ENCODE data around the gene SYNJ2.
"Not testable (repeated sequence)": the region's sequence is repeated elsewhere in the genome, so short reads cannot be mapped to it uniquely, and the experiment has no call there.

Gene SYNJ2

DNA sequence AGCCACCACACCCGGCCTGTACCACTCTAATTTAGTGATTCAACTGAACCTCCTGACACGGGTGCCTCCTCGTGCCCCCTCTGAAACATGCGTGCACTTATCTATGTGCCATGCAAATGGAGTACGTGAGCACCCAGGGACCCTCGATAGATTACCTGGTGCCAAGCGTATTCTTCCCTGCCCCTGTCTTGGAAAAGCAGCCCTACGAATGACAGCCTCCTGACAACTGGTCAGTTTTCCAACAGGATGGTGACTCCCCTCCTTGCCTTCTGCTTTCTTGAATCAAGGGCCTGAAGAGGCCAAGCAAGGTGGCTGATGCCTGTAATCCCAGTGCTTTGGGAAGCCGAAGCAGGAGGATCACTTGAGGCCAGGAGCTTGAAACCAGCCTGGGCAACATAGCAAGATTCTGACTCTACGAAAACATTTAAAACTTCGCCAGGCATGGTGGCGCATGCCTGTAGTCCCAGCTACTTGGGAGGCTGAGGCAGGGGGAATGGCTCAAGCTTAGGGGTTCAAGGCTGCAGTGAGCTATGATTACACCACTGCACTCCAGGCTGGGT lies 25.4 kb upstream of the SYNJ2 start:
- no peak for DNase-seq (ENCODE audit: low read depth)

GRCh38 chr6:157959451-157960227 lies 22.0 kb upstream of the SYNJ2 start:
- DNase-seq (ENCODE audit: low read depth), result no peak

DNA sequence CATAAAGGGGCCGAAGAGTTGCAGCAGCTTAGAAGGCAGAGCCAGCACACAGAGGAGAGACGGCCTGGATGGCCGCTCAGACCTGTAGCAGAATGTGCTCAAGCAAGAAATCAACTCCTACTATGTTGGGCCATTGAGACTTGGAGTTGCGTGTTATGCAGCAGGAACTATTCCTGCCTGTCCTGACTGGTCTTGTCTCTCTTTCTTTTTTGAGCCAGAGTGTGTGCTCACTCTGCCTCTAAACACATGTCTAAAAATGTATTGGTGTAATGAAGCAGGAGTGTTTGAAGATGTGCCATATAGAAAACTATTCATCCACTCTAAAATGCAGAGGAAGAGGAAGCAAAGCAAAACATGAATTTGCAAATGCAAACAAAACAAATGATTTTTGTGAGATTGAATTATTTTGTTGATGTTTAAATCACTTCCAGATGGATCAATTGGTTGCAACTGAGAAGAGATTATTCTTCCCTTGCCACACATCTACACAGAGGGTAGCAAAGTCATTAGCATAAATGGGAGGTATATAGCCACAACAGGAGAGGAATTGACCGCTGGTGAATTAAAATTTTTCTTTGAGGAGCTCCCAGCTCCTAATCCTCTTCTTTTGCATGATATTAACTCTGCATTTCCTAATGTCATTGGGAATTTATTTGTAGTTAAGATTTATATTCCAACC lies 20.4 kb upstream of the SYNJ2 start:
- DNase-seq (ENCODE audit: low read depth), result no peak

- DNase-seq (ENCODE audit: low read depth), result no peak
Measured at GRCh38 chr6:157961832-157962575, 19.7 kb upstream of the SYNJ2 start.

GRCh38 chr6:157962601-157963302 lies 18.9 kb upstream of the SYNJ2 start:
- no peak for DNase-seq (ENCODE audit: low read depth)

DNA sequence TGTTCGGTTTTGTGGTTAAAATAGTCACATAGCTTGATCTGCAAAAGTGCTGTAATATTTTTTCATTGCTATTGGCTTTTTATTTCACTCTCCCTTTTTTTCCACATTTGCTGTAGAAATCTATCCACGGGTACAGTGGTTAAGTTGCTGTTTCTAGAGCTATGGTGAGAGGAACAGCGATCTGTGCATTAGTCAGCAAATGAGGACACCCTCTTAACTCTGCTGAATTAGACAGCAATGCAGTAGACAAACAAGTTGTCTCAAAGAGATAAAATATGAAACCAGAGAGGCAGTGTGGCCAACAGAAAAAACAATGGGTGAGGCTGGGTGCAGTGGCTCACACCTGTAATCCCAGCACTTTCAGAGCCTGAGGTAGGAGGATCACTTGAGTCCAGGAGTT lies 17.6 kb upstream of the SYNJ2 start:
- DNase-seq (ENCODE audit: low read depth), result no peak

DNA sequence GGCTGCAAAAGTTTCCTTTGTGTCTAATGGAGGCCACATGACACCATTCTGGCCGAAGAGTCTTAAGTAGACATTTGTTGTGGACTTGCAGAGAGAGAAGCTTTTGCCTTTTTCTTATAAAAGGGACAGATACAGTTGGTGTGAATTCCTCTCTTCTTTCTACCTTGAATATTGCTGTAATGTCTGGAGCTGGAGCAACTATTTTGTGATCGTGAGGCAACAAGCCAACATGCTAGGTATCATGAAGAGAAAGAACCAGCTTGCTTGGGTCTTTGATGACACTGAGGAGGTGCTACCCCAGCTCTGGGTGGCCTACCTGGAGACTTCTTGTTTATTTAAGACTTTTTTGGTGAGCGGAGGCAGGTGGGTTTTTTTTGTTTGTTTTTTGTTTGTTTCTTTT lies 16.3 kb upstream of the SYNJ2 start:
- no peak for DNase-seq (ENCODE audit: low read depth)

DNA sequence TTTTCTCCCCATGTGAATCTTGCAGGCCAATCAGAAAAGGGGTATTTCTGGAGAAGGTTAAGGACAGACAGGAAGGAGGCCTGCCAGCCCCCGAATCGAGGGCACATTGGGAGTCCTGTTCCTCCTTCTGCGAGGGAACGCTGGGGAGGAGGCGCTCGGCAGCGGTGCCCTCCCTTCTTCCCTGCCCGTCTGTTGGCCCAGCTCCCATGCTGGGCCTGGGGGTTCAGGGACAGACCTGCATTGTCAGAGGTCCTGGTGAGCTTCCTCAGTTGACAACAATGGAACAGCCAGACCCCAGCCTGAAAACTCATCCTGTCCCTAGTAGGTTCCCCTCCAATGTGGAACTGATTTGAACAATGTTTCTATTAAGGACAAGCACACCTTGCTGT lies 15.1 kb upstream of the SYNJ2 start:
- DNase-seq (ENCODE audit: low read depth), result no peak

DNA sequence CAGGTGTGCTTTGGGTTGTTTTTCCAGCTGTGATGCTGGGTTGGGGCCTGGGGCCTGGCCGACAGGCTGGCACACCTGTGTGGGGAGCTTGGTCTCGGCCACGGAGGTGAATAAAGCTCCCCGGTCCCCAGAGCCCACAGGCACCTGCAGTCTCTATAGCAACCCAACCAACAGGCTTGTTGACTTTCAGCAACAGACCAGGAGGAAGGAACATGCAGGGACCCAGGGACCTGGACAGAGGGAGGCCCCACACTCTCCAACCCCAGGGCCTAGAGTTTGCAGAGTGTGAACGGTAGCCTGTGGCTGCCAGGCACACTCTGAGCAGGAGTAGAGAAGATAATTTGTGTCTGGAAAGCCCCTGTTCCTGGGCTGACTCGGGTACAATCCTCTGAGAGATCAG lies 14.6 kb upstream of the SYNJ2 start:
- DNase-seq (ENCODE audit: low read depth), result no peak

DNA sequence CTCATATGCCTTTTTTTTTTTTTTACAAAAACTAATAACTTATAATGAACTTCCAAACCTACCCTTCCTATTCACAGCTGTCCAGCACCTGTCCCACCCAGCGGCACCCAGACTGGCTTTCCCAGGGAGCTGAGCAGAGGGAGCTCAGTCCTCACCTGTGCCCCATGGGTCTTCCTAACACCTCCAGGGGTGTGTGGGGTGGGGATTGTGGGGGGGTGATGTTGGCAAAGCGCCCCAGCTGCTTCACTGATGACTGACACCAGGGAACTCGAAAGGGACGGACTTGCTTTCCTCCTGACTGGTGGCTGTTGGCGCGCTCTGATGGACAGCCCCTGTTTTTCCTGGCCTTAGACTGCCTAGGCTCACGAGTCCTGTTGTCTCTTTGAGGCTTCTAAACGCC lies 14.2 kb upstream of the SYNJ2 start:
- no peak for DNase-seq (ENCODE audit: low read depth)

DNA sequence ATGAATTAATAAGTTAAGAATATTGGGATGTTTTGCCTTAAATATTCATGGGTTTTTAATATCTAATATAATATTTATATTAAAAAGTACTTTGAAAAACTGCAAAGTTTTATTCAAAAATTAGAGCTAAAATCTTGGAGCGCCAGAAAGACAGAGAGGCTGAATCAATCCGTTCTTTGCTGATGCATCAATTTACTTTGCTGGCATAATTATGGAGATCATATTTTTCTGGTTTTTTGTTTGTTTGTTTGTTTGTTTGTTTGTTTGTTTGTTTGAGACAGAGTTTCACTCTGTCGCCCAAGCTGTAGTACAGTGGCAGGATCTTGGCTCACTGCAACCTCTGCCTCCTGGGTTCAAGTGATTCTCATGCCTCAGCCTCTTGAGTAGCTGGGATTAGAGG lies 9.5 kb upstream of the SYNJ2 start:
- DNase-seq (ENCODE audit: low read depth), result not testable (repeated sequence)

DNA sequence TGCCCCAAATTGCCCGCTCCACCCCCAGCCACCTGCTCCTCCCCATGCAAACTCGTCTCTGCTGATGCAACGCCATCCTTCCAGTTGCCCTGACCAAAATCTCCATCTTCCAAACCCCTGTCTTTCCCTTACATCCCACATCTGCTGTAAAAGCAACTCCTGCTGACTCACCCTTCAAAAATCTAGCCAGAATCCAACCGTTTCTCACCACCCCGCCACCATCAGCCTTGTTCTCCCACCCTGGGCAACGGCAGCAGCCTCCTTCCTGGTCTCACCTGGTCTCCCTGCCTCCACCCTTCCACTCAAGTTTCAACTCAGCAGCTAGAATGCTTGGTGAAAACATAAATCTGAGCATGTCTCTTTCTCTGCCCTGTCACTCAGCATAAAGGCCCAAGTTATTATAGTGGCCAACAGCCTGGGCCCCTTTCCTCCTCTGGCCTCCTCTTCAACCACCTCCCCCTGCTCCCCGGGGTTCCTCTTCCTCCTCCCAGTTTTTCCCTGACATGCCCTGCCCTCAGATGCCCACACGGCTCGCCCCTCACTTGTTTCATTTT lies 7.2 kb upstream of the SYNJ2 start:
- no peak for DNase-seq (ENCODE audit: low read depth)

- DNase-seq (ENCODE audit: low read depth), result no peak
Measured at GRCh38 chr6:157974967-157975366, 6.7 kb upstream of the SYNJ2 start.

- no peak for DNase-seq (ENCODE audit: low read depth)
Measured at GRCh38 chr6:157975456-157975855, 6.2 kb upstream of the SYNJ2 start.

DNA sequence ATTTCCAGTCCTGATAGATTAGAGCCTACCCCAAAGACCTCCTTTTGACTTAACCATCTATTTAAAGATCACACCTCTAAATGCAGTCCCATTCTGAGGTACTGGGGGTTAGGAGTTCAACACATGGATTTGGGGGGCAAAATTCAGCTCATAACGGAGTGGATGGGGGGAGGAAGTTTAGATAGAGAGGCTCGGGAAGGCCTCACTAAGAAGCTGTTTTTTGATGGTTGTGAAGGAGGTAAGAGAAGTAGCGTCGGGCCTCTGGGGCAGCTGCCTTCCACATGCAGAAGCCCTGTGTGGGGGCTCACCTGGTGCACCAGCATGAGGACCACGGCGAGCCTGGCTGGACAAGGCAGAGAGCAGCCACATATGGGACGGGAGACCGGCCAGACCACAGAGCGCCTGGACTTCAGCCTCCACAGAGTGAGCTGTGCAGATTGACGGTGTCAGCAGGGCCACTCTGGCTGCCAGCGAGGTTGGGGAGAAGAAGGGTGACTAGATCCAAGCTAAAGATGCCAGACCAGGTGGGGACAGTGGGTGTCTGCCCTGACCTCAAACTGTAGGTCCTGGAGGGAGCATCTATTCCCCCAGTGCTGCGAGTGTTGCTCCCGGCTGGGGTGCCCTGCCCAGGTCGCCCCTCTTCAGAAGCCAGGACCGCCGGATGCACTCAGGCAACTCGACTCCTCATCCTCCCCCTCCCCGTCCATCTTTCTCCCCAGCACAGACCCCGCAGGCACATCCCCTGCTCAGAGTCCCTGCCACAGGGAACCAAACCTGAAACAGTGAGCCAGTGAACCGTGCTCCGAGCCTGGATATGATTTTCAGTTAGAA lies 5.1 kb upstream of the SYNJ2 start:
- DNase-seq (ENCODE audit: low read depth), result no peak

DNA sequence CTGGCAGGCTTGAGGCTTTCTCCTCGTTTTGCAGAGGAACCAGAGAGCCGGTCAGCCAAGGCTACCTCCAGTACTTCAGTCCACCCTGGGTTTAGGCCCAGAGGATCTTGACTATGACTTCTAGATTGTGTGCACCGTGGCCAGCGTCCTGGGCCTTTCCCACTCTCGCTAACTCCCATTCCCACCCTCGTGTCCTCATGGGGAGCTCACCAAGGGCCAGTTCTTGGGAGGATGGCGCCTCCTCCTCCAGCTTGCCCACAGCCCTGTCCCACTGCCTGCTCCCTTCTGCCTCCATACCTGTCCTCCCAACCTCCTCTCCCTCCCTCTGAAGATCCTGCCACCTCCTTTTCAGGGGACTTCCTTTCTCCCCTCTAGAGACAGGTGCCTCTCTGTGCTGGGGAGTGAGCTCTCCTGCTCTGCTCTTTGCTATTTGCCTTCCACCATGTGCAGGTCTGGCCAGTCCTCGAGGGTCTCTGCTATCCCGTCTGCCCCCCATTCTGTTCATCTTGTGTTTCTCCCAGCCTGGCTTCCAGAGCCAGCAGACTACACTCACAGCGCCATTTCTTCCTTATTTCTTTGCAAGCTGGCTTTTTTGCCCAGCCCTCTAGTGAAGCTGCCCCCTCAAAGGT lies 4.4 kb upstream of the SYNJ2 start:
- no peak for DNase-seq (ENCODE audit: low read depth)

DNA sequence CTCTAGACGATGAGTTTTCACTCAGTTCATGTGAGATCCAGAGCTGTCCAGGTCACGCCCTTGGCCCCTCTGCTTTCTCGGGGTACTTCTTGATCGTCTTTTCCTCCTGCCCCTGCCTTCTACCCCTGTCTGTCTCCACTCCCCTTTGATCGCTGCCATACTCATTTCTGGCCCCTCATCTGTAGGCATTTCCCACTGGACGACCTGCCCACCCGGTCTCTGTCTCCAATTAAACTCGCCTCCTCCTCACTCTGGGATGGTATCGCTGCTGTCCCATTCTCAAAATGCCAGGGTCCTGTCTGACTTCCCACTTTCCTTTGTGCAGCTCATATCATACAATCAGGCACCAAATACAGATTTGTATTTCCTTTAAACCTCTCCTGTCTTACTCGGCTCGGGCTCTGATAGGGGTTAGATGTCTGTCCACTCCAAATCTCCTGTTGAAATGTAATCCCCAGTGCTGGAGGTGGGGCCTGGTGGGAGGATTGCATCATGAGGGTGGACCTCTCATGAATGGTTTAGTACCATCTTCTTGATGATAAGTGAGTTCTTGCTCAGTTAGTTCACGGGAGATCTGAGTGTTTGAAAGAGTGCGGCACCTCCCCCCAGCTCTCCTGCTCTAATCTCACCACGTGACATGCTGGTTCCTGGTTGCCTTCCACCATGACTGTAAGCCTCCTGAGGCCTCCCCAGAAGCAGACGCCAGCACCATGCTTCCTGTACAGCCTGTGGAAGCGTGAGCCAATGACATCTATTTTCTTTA lies 3.5 kb upstream of the SYNJ2 start:
- DNase-seq (ENCODE audit: low read depth), result no peak

- no peak for DNase-seq (ENCODE audit: low read depth)
Measured at GRCh38 chr6:157980288-157981131, 1.2 kb upstream of the SYNJ2 start.

DNA sequence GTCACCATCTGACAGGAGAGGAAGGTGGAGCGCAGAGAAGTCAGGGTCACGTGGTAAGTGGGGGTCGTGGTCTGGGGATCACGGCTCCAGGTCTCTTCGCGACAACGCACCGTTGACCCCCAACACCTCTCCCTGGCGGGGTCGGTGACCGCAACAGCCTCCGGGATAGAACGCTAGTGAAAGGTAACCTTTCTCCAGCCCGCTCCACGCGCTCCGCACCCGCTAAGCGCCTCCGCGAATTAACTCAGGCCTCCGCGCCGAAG lies 600 bp upstream of the SYNJ2 start:
- no peak for DNase-seq (ENCODE audit: low read depth)
